GM12878 (cell line): ENCODE measurements around the gene MVB12B. TPM values are rescaled to one million over a fixed set of nuclear protein-coding genes. Genes with fewer than 3 reads are reported as not detected.

Source experiments
- ATAC-seq: fragments of 200-7000 bp; cut with Tn5 transposase; 3 replicates; pipeline ENCODE4 v1.9.1; 2020; ENCODE audit warnings: mild to moderate bottlenecking, moderate library complexity
- BruUV-seq: library from RNA; stranded (reverse); fragments of 400-500 nt; replicated peaks from 2 replicates; lab custom pipeline; 2021; lab: Mats Ljungman, UMichigan
- CTCF ChIA-PET: fragments of 300-600 bp; sonication (Branson Sonifier 250); formaldehyde crosslinking; extraction: SDS; loops from one replicate; lab custom pipeline; 2021; ENCODE audit warnings: inconsistent platforms; lab: Yijun Ruan, JAX
- POLR2A ChIA-PET: fragments of 350-600 bp; formaldehyde crosslinking; extraction: SDS; loops from one replicate; lab custom pipeline; 2021; ENCODE audit warnings: inconsistent platforms; lab: Charles Lee
- RAD21 ChIA-PET: fragments of 300-600 bp; sonication (Branson Sonifier 250); formaldehyde crosslinking; loops from one replicate; lab custom pipeline; 2023; ENCODE audit warnings: antibody characterized with exemption; ENCODE audit not compliant: unreplicated experiment; lab: Charles Lee
- SMC1A ChIA-PET: fragments of 300-600 bp; sonication (Branson Sonifier 250); formaldehyde crosslinking; loops from one replicate; lab custom pipeline; 2023; ENCODE audit not compliant: unreplicated experiment, uncharacterized antibody; lab: Charles Lee
- DNase-seq: peaks from one replicate; pipeline ENCODE4 v3.0.0-alpha.2; 2011; ENCODE audit warnings: low read depth, low spot score
- FAIRE-seq: peaks from 3 replicates; lab custom pipeline; 2011; peaks lifted over from hg19 to GRCh38; lab: Jason Lieb, UNC
- H2AFZ ChIP-seq: 2 replicates; pipeline ENCODE4 v1.6.0; 2011; ENCODE audit warnings: low read depth, low read length, control low read depth; ENCODE audit not compliant: control insufficient read depth
- H3K27ac ChIP-seq: 2 replicates; pipeline ENCODE4 v1.5.1; 2011; ENCODE audit warnings: control low read depth; ENCODE audit not compliant: control insufficient read depth, insufficient read depth
- H3K27me3 ChIP-seq, 2 experiments: replicated peaks in 1 of 2; 2 replicates each; pipeline versions ENCODE4 v1.6.0 to v1.6.1; 2011; ENCODE audit warnings: low read length in 1 of 2; ENCODE audit not compliant: control insufficient read depth in 2 of 2, insufficient read depth in 2 of 2
- H3K36me3 ChIP-seq, 2 experiments: 2 replicates each; pipeline ENCODE4 v1.5.1; 2011; ENCODE audit warnings: low read length in 1 of 2; ENCODE audit not compliant: control insufficient read depth in 2 of 2, insufficient read depth in 2 of 2
- H3K4me1 ChIP-seq: 2 replicates; pipeline ENCODE4 v1.6.1; 2011; ENCODE audit warnings: mild to moderate bottlenecking, low read length, moderate library complexity, mixed read lengths; ENCODE audit not compliant: control insufficient read depth, insufficient read depth
- H3K4me2 ChIP-seq: 2 replicates; pipeline ENCODE4 v1.6.0; 2011; ENCODE audit warnings: control low read depth; ENCODE audit not compliant: control insufficient read depth, insufficient read depth
- H3K4me3 ChIP-seq: fragments of 200-600 bp; sonication (generic); 2 replicates; pipeline ENCODE4 v1.5.1; 2016
- H3K79me2 ChIP-seq: 2 replicates; pipeline ENCODE4 v1.6.0; 2011; ENCODE audit warnings: low read length; ENCODE audit not compliant: control insufficient read depth, insufficient read depth
- H3K9ac ChIP-seq: 2 replicates; pipeline ENCODE4 v1.8.0; 2011; ENCODE audit warnings: low read length, control low read depth, mixed read lengths; ENCODE audit not compliant: control insufficient read depth, insufficient read depth
- H3K9me3 ChIP-seq: replicated peaks from 3 replicates; pipeline ENCODE4 v1.5.1; 2011; ENCODE audit warnings: mild to moderate bottlenecking, low read length; ENCODE audit not compliant: control insufficient read depth, insufficient read depth
- H4K20me1 ChIP-seq: 2 replicates; pipeline ENCODE4 v1.6.0; 2011; ENCODE audit not compliant: control insufficient read depth, insufficient read depth
- ASH2L ChIP-seq: fragments of 300-600, 200-600 bp; sonication (generic); IDR thresholded peaks from 2 replicates; pipeline ENCODE4 v1.6.1; 2017; ENCODE audit warnings: low read depth, mild to moderate bottlenecking, borderline replicate concordance
- ATF3 ChIP-seq: IDR thresholded peaks from 2 replicates; pipeline ENCODE4 v1.6.1; 2011; ENCODE audit warnings: low read depth, mild to moderate bottlenecking, low read length, moderate library complexity, borderline replicate concordance; ENCODE audit errors: extremely low read depth
- CREM ChIP-seq: IDR thresholded peaks from 2 replicates; pipeline ENCODE4 v1.6.1; 2014; ENCODE audit warnings: antibody characterized with exemption, low read depth
- E4F1 ChIP-seq: fragments of 450-650 bp; IDR thresholded peaks from 2 replicates; pipeline ENCODE4 v1.6.1; 2018; ENCODE audit warnings: borderline replicate concordance, mild to moderate bottlenecking; ENCODE audit not compliant: partially characterized antibody
- HDGF ChIP-seq: fragments of 450-650 bp; IDR thresholded peaks from 2 replicates; pipeline ENCODE4 v1.6.1; 2016; ENCODE audit warnings: antibody characterized with exemption
- IKZF1 ChIP-seq: fragments of 450-650 bp; conservative IDR thresholded peaks from 2 replicates; pipeline ENCODE4 v1.6.1; 2017; ENCODE audit warnings: antibody characterized with exemption, mild to moderate bottlenecking
- IKZF2 ChIP-seq, 2 experiments: fragments of 450-650 bp; IDR thresholded peaks; 2 replicates each; pipeline ENCODE4 v1.6.1; 2017; ENCODE audit warnings: mild to moderate bottlenecking in 2 of 2, moderate library complexity in 2 of 2
- IRF3 ChIP-seq: fragments of 450-650 bp; IDR thresholded peaks from 2 replicates; pipeline ENCODE4 v1.6.1; 2014; ENCODE audit warnings: mild to moderate bottlenecking
- NR2F1 ChIP-seq: fragments of 450-650 bp; conservative IDR thresholded peaks from 2 replicates; pipeline ENCODE4 v1.6.1; 2017; ENCODE audit warnings: mild to moderate bottlenecking
- PBX3 ChIP-seq: IDR thresholded peaks from 2 replicates; pipeline ENCODE4 v1.6.1; 2011; ENCODE audit warnings: mild to moderate bottlenecking, low read depth, low read length, moderate library complexity; ENCODE audit not compliant: insufficient replicate concordance
- POU2F2 ChIP-seq: IDR thresholded peaks from 3 replicates; pipeline ENCODE4 v1.6.1; 2011; ENCODE audit warnings: low read depth, mild to moderate bottlenecking, low read length, borderline replicate concordance
- TCF7 ChIP-seq: IDR thresholded peaks from 2 replicates; pipeline ENCODE4 v1.6.1; 2014; ENCODE audit warnings: antibody characterized with exemption, borderline replicate concordance
- ZZZ3 ChIP-seq: IDR thresholded peaks from 2 replicates; pipeline ENCODE4 v1.6.1; 2011; ENCODE audit warnings: low read depth; ENCODE audit not compliant: control insufficient read depth, insufficient read length
- WGBS: methylation state at CpG from one replicate; pipeline ENCODE4 v1.1.6; 2016; ENCODE audit warnings: low lambda C conversion rate; ENCODE audit not compliant: insufficient replicate concordance, insufficient coverage; ENCODE audit errors: missing lambda C conversion rate; 5-methylcytosine and 5-hydroxymethylcytosine counted together
- in situ Hi-C: fragments of 300-500 bp; cut with MboI; formaldehyde crosslinking; loops from 9 replicates; pipeline ENCODE4 v1.14.3; 2018; ENCODE audit warnings: mixed read lengths
- intact Hi-C: fragments of 100-400 bp; cut with micrococcal nuclease; formaldehyde crosslinking; loops from one replicate; pipeline ENCODE4 v1.14.2; 2022; ENCODE audit not compliant: unreplicated experiment
- polyA plus RNA-seq, 11 experiments: library from polyadenylated mRNA; depleted of rRNA in 4 of 11; unstranded in 6 of 11; stranded (reverse) in 5 of 11; fragments of >200 nt; fragmentation: Nextera tagmentation in 4 of 11; fragmentation: Illumina TruSeq in 1 of 11; extraction: Ambion mirVana in 4 of 11; extraction: Trizol in 1 of 11; gene quantifications; 1 replicate in 1 of 11; 2 replicates in 10 of 11; pipeline versions ENCODE4 v1.2.1 to v1.2.3, GENCODE V29; 2011 to 2016; ENCODE audit warnings: inconsistent platforms in 2 of 11, missing spikeins in 2 of 11, low read depth in 1 of 11
- total RNA-seq, 4 experiments: library from RNA; depleted of rRNA in 3 of 4; stranded (reverse); fragments of >200 nt in 3 of 4; fragmentation: Illumina TruSeq in 1 of 4; extraction: Trizol in 1 of 4; gene quantifications; 2 replicates each; pipeline versions ENCODE4 v1.2.1 to v1.2.3, GENCODE V29; 2013 to 2021

Gene MVB12B
- total and polyA plus RNA-seq, 10 of the 15 experiments (the other 5 are each of a cell fraction or from before 2014, with no cell fraction given) = 0.08 TPM; not detected in 9

- CTCF ChIA-PET = interaction anchor here (0.6 to 6.4 kb wide), 5 partner anchors 11 to 880 kb away, joined by 3 to 86 read pairs (median 6); no protein-coding TSS in a partner anchor
- intact Hi-C loops (loop anchor here (10.0 kb wide), 1 partner anchor 353 kb away; no protein-coding TSS in a partner anchor), in situ Hi-C loops (no loop called here)
- Histone ChIP-seq H2AFZ (no peak overlapping the region), H3K9ac (no peak overlapping the region), H3K9me3 (no peaks in the 10 kb centered on the region), H3K79me2 (no peaks in the 10 kb centered on the region), H4K20me1 (peaks cover 4% of the 10 kb centered on the region; the same call in 1 of the 2 replicates), H3K36me3 (no peaks in the 10 kb centered on the region), H3K4me1 (no peaks in the 10 kb centered on the region), H3K4me2 (no peak overlapping the region), H3K4me3 (no peak overlapping the region), H3K27me3 (peaks cover 0 to 5% of the 10 kb centered on the region in 2 experiments; a peak in 3 of 4 replicates), H3K27ac (no peak overlapping the region)
- TF ChIP-seq CREM (no peak), ATF3 (no peak), POU2F2 (no peak), HDGF (no peak), IRF3 (no peak), NR2F1 (no peak), PBX3 (no peak), ASH2L (no peak), E4F1 (no peak), ZZZ3 (no peak), IKZF1 (no peak), TCF7 (no peak), IKZF2 (IDR thresholded peaks at IDR 0.05) (no peak)
- RAD21 ChIA-PET = interaction anchor here (2.4 kb wide), 1 partner anchor 1090 kb away, joined by 6 read pairs; no protein-coding TSS in a partner anchor
- no peak for ATAC-seq
- SMC1A ChIA-PET = interaction anchor here (0.5 to 1.2 kb wide), 2 partner anchors 60 to 320 kb away, joined by 5 to 7 read pairs; no protein-coding TSS in a partner anchor
- no peak for DNase-seq
- FAIRE-seq = no peak
- POLR2A ChIA-PET = no interaction called here
- 17% methylated on average over 21 of the region's 21 CpGs for WGBS
- no TSS peak for BruUV-seq
These were observed 171.1 kb downstream of the MVB12B start for GRCh38 chr9:126497660-126498275.
